CD4-positive, alpha-beta T cell treated with Interleukin-17A for 1 hour (primary cell): Measurements from ENCODE around the gene TMEM92.

Source experiments
- DNase-seq: peaks from one replicate; pipeline ENCODE4 v3.0.0-alpha.2; 2020

TMEM92 gene

DNA sequence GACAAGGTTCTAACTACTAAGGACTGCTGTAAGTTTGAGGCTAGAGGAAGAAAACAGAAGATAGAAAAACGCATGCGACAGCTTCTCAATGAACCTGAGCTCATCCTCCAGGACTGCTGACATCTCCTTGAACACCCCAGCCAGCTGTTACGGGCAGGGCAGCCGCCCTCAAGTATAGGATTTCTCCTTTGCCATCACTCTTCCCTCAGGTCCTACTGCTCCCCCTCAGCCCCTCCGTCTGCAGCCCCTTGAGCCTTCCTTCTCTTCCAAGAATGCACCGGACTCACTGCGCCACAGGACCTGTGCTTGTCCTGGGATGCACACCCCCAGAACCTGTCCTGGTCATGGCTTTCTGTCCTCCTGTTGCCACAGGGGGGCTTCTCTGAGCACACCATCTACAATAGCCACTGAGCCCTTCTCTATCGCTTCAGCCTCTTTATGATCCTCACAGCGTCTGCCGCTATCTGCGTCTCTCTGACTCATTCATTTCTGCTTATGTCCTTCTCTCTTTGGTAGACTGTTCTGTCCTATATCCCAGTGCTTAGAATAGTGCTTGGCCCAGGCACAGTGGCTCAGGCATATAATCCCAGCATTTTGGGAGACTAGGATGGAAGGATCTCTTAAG is 56.0 kb downstream of the TMEM92 start:
- DNase-seq: no peak
